ENCODE measurements around the gene CFAP410.

CFAP410 gene

GRCh38 chr21:44354775-44355771 is 15.9 kb upstream of the CFAP410 start:
- peak; percentile 83 for FAIRE-seq
- TF ChIP-seq POLR2A (IDR thresholded peaks at IDR 0.05; ENCODE audit: low read depth, low read length) (no peak), TAF1 (IDR thresholded peaks at IDR 0.05; ENCODE audit: borderline replicate concordance, low read depth, low read length) (no peak), POLR2AphosphoS5 (IDR thresholded peaks at IDR 0.05; ENCODE audit: low read depth, low read length) (no peak)
- DNase-seq (ENCODE audit: insufficient read length): no peak

GRCh38 chr21:44354001-44354405 is 14.8 kb upstream of the CFAP410 start:
- DNase-seq (ENCODE audit: insufficient read length): no peak
- TF ChIP-seq POLR2AphosphoS5 (IDR thresholded peaks at IDR 0.05; ENCODE audit: low read depth, low read length) (no peak), TAF1 (IDR thresholded peaks at IDR 0.05; ENCODE audit: borderline replicate concordance, low read depth, low read length) (no peak), POLR2A (IDR thresholded peaks at IDR 0.05; ENCODE audit: low read depth, low read length) (no peak)
- no peak for FAIRE-seq

- FAIRE-seq (peak; percentile 81), DNase-seq (ENCODE audit: insufficient read length) (no peak)
- TF ChIP-seq POLR2AphosphoS5 (IDR thresholded peaks at IDR 0.05; ENCODE audit: low read depth, low read length): no peak
- TF ChIP-seq POLR2A (IDR thresholded peaks at IDR 0.05; ENCODE audit: low read depth, low read length): no peak
- no peak for TF ChIP-seq TAF1 (IDR thresholded peaks at IDR 0.05; ENCODE audit: borderline replicate concordance, low read depth, low read length)
Observed at GRCh38 chr21:44353191-44353970, 14.2 kb upstream of the CFAP410 start, which contains the start of gene TRPM2. TRPM2 (plus strand) TSS chr21:44353621; CDS start chr21:44353701, 80 bp downstream.

GRCh38 chr21:44352253-44352860 is 13.2 kb upstream of the CFAP410 start:
- DNase-seq (ENCODE audit: insufficient read length): no peak
- TF ChIP-seq POLR2AphosphoS5 (IDR thresholded peaks at IDR 0.05; ENCODE audit: low read depth, low read length): no peak
- no peak for TF ChIP-seq POLR2A (IDR thresholded peaks at IDR 0.05; ENCODE audit: low read depth, low read length)
- TF ChIP-seq TAF1 (IDR thresholded peaks at IDR 0.05; ENCODE audit: borderline replicate concordance, low read depth, low read length): no peak
- FAIRE-seq: no peak

- DNase-seq (ENCODE audit: insufficient read length): no peak
- FAIRE-seq: no peak
- TF ChIP-seq POLR2A (IDR thresholded peaks at IDR 0.05; ENCODE audit: low read depth, low read length) (no peak), TAF1 (IDR thresholded peaks at IDR 0.05; ENCODE audit: borderline replicate concordance, low read depth, low read length) (no peak), POLR2AphosphoS5 (IDR thresholded peaks at IDR 0.05; ENCODE audit: low read depth, low read length) (no peak)
Observed at GRCh38 chr21:44351535-44352252, 12.5 kb upstream of the CFAP410 start.

- no peak for TF ChIP-seq POLR2A (IDR thresholded peaks at IDR 0.05; ENCODE audit: low read depth, low read length)
- TF ChIP-seq TAF1 (IDR thresholded peaks at IDR 0.05; ENCODE audit: borderline replicate concordance, low read depth, low read length): no peak
- TF ChIP-seq POLR2AphosphoS5 (IDR thresholded peaks at IDR 0.05; ENCODE audit: low read depth, low read length): no peak
- DNase-seq (ENCODE audit: insufficient read length) (no peak), FAIRE-seq (no peak)
Observed at GRCh38 chr21:44350773-44351481, 11.7 kb upstream of the CFAP410 start.

- DNase-seq (ENCODE audit: insufficient read length) (no peak), FAIRE-seq (no peak)
- no peak for TF ChIP-seq POLR2A (IDR thresholded peaks at IDR 0.05; ENCODE audit: low read depth, low read length)
- no peak for TF ChIP-seq TAF1 (IDR thresholded peaks at IDR 0.05; ENCODE audit: borderline replicate concordance, low read depth, low read length)
- TF ChIP-seq POLR2AphosphoS5 (IDR thresholded peaks at IDR 0.05; ENCODE audit: low read depth, low read length): no peak
Observed at GRCh38 chr21:44349847-44350772, 10.9 kb upstream of the CFAP410 start.

- TF ChIP-seq POLR2AphosphoS5 (IDR thresholded peaks at IDR 0.05; ENCODE audit: low read depth, low read length): no peak
- DNase-seq (ENCODE audit: insufficient read length) (no peak), FAIRE-seq (no peak)
Observed at GRCh38 chr21:44349416-44349846, 10.2 kb upstream of the CFAP410 start.

GRCh38 chr21:44348861-44349260 is 9.7 kb upstream of the CFAP410 start:
- FAIRE-seq: no peak
- TF ChIP-seq POLR2AphosphoS5 (IDR thresholded peaks at IDR 0.05; ENCODE audit: low read depth, low read length) (no peak), POLR2A (IDR thresholded peaks at IDR 0.05; ENCODE audit: low read depth, low read length) (no peak), TAF1 (IDR thresholded peaks at IDR 0.05; ENCODE audit: borderline replicate concordance, low read depth, low read length) (no peak)
- DNase-seq (ENCODE audit: insufficient read length): no peak
